ENCODE results near the gene ZBTB17. TPM values are rescaled to one million over a fixed set of nuclear protein-coding genes. Genes with fewer than 3 reads are reported as not detected.

Gene ZBTB17
- total and polyA plus RNA-seq, 9 of the 15 experiments (the other 6 are each of a cell fraction or from before 2014, with no cell fraction given), result 1.1 to 53.4 (median 29.6) TPM

DNA sequence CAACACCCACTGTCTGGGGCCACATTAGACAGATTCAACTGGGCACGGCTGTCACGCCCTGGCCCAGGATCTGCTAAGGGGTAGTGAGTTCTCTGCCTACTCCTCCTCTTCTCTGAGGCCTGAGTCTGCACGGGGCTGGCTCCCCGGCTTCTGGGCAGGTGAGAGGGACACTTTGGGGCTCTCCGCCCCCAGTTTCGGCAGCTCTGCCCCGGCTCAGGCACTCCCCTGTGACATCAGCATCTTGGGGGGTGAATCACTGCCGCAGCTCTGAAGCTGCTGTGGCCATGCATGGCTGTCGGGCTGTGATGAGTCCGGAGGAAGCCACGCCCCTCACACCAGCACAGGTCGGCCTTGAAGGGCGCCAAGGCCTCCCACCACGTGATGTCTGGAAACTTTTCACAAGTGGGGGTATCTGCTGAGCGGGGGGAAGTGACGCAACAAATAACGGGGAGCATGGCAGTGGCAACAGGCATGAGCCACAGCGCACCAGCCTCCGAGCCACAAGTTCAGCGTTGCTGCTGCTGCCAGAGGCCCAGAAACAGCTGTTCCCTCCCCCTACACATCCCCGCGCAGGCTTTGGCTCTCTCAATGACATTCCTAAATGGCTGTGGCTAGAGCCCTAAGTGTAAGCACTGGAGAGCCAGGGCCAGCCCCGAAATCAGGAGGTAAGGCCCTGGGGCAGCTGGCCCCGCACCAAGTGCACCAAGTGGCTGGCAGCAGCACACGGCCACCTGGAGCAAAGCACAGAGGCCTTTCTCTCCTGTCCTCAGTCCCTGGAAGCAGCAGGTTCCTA is 26.3 kb downstream of the ZBTB17 start (continued):
- TF ChIP-seq, protein P1, sequence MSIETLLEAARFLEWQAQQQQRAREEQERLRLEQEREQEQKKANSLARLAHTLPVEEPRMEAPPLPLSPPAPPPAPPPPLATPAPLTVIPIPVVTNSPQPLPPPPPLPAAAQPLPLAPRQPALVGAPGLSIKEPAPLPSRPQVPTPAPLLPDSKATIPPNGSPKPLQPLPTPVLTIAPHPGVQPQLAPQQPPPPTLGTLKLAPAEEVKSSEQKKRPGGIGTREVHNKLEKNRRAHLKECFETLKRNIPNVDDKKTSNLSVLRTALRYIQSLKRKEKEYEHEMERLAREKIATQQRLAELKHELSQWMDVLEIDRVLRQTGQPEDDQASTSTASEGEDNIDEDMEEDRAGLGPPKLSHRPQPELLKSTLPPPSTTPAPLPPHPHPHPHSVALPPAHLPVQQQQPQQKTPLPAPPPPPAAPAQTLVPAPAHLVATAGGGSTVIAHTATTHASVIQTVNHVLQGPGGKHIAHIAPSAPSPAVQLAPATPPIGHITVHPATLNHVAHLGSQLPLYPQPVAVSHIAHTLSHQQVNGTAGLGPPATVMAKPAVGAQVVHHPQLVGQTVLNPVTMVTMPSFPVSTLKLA (conservative IDR thresholded peaks at IDR 0.05), result peak; percentile 86 to 90
- TF ChIP-seq ZNF143 (CRISPR knock-in tag; IDR thresholded peaks at IDR 0.05), result 0 out of 2 replicates have a peak, but pooled peaks have one; percentile 20
- peak; percentile 71; the same call in 1 of the 2 replicates for TF ChIP-seq FOXP1 (CRISPR knock-in tag; IDR thresholded peaks at IDR 0.05)
- TF ChIP-seq ETV6 (IDR thresholded peaks at IDR 0.05; ENCODE audit: borderline replicate concordance in 1 of 2, low read depth in 2 of 2, low read length in 1 of 2), result 0 out of 4 replicates have a peak, but pooled peaks of 1 of the 2 experiments have one; percentile 6
- no peak for TF ChIP-seq ETV6 (CRISPR knock-in tag; IDR thresholded peaks at IDR 0.05; ENCODE audit: borderline replicate concordance)
- TF ChIP-seq SMARCA4 (IDR thresholded peaks at IDR 0.05), result peak; percentile 49; the same call in 1 of the 2 replicates
- TF ChIP-seq CTBP1 (IDR thresholded peaks at IDR 0.05; ENCODE audit: borderline replicate concordance), result peak; percentile 87; the same call in 1 of the 2 replicates
- TF ChIP-seq CREM (IDR thresholded peaks at IDR 0.05; ENCODE audit: low read depth), result peak; percentile 90
- no peak; the same call in none of the 2 replicates for TF ChIP-seq SMARCC2 (IDR thresholded peaks at IDR 0.05; ENCODE audit: low read depth)
- peak; percentile 82 for TF ChIP-seq JUND (IDR thresholded peaks at IDR 0.05; ENCODE audit: borderline replicate concordance, low read depth, low read length)
- peak; percentile 78; the same call in 1 of the 3 replicates for TF ChIP-seq JUND (tag; IDR thresholded peaks at IDR 0.05; ENCODE audit: borderline replicate concordance, low read depth, low read length)
- 0 out of 2 replicates have a peak, but pooled peaks have one; percentile 12 for TF ChIP-seq CHD2 (IDR thresholded peaks at IDR 0.05; ENCODE audit: low read depth, low read length)
- peak; percentile 92 for TF ChIP-seq RAD51 (IDR thresholded peaks at IDR 0.05; ENCODE audit: borderline replicate concordance, low read depth)
- no peak for TF ChIP-seq ZNF408 (CRISPR knock-in tag; IDR thresholded peaks at IDR 0.05; ENCODE audit: low read depth)
- TF ChIP-seq, protein P2, sequence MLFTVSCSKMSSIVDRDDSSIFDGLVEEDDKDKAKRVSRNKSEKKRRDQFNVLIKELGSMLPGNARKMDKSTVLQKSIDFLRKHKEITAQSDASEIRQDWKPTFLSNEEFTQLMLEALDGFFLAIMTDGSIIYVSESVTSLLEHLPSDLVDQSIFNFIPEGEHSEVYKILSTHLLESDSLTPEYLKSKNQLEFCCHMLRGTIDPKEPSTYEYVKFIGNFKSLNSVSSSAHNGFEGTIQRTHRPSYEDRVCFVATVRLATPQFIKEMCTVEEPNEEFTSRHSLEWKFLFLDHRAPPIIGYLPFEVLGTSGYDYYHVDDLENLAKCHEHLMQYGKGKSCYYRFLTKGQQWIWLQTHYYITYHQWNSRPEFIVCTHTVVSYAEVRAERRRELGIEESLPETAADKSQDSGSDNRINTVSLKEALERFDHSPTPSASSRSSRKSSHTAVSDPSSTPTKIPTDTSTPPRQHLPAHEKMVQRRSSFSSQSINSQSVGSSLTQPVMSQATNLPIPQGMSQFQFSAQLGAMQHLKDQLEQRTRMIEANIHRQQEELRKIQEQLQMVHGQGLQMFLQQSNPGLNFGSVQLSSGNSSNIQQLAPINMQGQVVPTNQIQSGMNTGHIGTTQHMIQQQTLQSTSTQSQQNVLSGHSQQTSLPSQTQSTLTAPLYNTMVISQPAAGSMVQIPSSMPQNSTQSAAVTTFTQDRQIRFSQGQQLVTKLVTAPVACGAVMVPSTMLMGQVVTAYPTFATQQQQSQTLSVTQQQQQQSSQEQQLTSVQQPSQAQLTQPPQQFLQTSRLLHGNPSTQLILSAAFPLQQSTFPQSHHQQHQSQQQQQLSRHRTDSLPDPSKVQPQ (CRISPR knock-in tag; IDR thresholded peaks at IDR 0.05; ENCODE audit: borderline replicate concordance), result no peak
- TF ChIP-seq, protein P3, sequence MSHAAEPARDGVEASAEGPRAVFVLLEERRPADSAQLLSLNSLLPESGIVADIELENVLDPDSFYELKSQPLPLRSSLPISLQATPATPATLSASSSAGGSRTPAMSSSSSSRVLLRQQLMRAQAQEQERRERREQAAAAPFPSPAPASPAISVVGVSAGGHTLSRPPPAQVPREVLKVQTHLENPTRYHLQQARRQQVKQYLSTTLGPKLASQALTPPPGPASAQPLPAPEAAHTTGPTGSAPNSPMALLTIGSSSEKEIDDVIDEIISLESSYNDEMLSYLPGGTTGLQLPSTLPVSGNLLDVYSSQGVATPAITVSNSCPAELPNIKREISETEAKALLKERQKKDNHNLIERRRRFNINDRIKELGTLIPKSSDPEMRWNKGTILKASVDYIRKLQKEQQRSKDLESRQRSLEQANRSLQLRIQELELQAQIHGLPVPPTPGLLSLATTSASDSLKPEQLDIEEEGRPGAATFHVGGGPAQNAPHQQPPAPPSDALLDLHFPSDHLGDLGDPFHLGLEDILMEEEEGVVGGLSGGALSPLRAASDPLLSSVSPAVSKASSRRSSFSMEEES (CRISPR knock-in tag; IDR thresholded peaks at IDR 0.05), result peak; percentile 84
- TF ChIP-seq NR2C2 (CRISPR knock-in tag; IDR thresholded peaks at IDR 0.05), result 0 out of 2 replicates have a peak, but pooled peaks have one; percentile 13
- TF ChIP-seq NR2C2 (tag; IDR thresholded peaks at IDR 0.05), result peak; percentile 64
- TF ChIP-seq BRD9 (IDR thresholded peaks at IDR 0.05; ENCODE audit: low read depth, partially characterized antibody), result no peak

Data from K562 (cell line).